ENCODE measurements around the gene KIAA2012. TPM values are rescaled to one million over a fixed set of nuclear protein-coding genes. Genes with fewer than 3 reads are reported as not detected.
"Not testable (repeated sequence)": the region's sequence is repeated elsewhere in the genome, so short reads cannot be mapped to it uniquely, and the experiment has no call there.

KIAA2012 gene
- polyA plus RNA-seq, 3 donors, result 0.11 to 0.25 (median 0.19) TPM

- DNase-seq, result no peak
Measured at GRCh38 chr2:202114291-202114690, 41.2 kb downstream of the KIAA2012 start.

- DNase-seq, result no peak
Measured at GRCh38 chr2:202114795-202115194, 41.7 kb downstream of the KIAA2012 start.

GRCh38 chr2:202115479-202115971, 42.5 kb downstream of the KIAA2012 start:
- DNase-seq, result peak; percentile 72

GRCh38 chr2:202116691-202117090, 43.6 kb downstream of the KIAA2012 start:
- no peak for DNase-seq

GRCh38 chr2:202118168-202118567, 45.1 kb downstream of the KIAA2012 start:
- no peak for DNase-seq

GRCh38 chr2:202120828-202121227, 47.8 kb downstream of the KIAA2012 start:
- DNase-seq, result no peak

GRCh38 chr2:202121532-202122162, 48.6 kb downstream of the KIAA2012 start:
- DNase-seq, result no peak

- no peak for DNase-seq
Measured at GRCh38 chr2:202122163-202122540, 49.1 kb downstream of the KIAA2012 start.

GRCh38 chr2:202122980-202123720, 50.1 kb downstream of the KIAA2012 start:
- no peak for DNase-seq

GRCh38 chr2:202124286-202124685, 51.2 kb downstream of the KIAA2012 start:
- no peak for DNase-seq

GRCh38 chr2:202127687-202128331, 54.8 kb downstream of the KIAA2012 start:
- DNase-seq, result no peak

- no peak for DNase-seq
Measured at GRCh38 chr2:202129841-202130240, 56.8 kb downstream of the KIAA2012 start.

- peak; percentile 78 for DNase-seq
Measured at GRCh38 chr2:202133200-202133908, 60.3 kb downstream of the KIAA2012 start.

GRCh38 chr2:202133909-202134265, 60.8 kb downstream of the KIAA2012 start:
- DNase-seq, result no peak

GRCh38 chr2:202135091-202135874, 62.2 kb downstream of the KIAA2012 start:
- DNase-seq, result peak; percentile 82

- not testable (repeated sequence) for DNase-seq
Measured at GRCh38 chr2:202136039-202136438, 63.0 kb downstream of the KIAA2012 start.

- no peak for DNase-seq
Measured at GRCh38 chr2:202136526-202136925, 63.5 kb downstream of the KIAA2012 start.

- DNase-seq, result no peak
Measured at GRCh38 chr2:202140522-202141252, 67.6 kb downstream of the KIAA2012 start.

GRCh38 chr2:202141329-202141947, 68.4 kb downstream of the KIAA2012 start:
- no peak for DNase-seq

GRCh38 chr2:202142540-202142939, 69.5 kb downstream of the KIAA2012 start:
- DNase-seq, result no peak

All from renal pelvis (tissue), 4 donors.